Inflammatory macrophage (primary cell): ENCODE measurements around the gene ATP8B3.

Source experiments
- DNase-seq, 2 donors: peaks; one replicate each; pipeline ENCODE4 v3.0.0-alpha.2; 2020 to 2022

ATP8B3 gene

DNA sequence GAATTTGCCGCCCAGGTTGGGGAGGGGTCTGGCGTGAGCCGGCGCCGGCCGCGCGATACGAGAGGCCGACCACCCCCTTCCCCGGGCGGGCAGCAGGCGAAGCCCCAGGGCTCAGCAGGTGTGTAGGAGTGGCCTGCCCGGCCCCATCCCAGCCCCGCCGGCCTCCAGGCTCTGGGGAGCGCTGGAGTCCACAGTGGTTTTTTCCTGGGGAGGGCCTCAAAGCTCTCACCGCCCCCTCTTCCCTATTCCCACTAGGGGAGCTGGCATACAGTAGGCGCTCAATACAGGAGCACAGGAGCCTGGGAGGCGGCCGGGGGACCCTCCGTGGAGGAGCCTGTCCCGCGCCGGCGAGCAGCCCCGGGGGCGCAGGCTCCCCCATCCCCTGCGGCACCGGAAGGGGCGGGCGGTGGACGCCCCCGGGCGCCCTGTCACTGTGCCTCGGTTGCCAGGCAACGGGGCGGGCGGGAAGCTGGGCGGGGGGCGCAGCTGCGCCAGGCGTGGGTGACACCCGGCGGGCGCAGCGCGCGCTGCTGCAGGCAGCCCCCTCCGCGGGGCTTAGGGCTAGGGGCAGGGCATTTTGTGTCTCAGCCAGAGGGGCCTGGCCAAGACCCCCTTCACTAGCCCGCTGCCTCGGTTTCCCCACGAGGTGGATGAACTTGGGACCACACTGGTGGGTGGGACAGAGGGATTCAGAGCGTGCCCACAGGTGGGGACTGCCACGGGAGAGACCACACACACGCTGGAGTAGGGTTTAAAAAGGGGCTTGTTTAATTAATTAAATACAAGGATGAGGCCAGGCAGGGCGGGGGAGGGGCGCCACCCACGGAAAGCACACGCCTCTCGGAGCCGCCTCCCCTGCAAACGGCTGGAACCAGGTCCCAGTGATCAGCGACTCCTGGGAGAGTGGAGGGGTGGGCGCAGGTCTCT is 39.8 kb upstream of the ATP8B3 start:
- no peak for DNase-seq

DNA sequence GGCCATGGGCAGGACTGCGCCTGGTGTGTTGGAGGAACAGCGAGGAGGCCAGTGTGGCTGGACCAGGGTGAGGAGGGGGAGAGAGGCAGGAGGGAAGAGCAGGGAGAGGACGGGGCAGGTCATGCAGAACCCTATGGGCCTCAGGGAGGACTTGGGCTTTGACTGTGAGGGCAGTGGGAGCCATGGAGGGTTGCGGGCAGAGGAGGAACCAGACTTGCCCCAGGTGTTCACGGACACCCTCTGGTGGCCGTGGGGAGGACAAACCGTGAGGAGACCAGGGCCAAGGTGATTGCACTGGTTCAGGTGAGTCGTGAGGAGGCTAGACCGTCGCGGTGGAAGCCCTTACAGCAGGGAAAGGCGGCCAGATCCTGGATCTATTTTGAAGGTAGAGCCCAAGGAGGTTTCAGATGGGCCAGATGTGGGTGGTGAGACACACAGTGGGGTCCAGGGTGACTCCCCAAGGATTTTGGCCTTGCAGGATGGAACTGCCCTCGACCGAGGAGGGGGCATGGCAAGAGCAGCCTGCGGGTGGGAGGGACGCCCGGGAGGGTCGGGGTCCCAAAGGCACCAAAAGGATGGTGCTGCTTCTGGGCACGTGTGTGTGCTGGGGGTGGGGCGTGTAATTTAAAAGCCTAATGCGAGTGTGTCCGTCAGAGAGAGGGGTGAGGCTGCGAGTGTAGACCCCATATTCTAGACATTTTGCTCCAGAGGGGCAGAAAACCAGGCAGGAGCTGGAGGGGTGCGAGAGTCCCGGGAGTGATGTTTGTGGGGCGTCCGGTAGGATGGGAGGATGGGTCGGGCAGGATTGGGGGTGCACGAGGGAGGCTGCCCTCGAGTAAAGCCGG is 39.0 kb upstream of the ATP8B3 start:
- DNase-seq, result no peak

DNA sequence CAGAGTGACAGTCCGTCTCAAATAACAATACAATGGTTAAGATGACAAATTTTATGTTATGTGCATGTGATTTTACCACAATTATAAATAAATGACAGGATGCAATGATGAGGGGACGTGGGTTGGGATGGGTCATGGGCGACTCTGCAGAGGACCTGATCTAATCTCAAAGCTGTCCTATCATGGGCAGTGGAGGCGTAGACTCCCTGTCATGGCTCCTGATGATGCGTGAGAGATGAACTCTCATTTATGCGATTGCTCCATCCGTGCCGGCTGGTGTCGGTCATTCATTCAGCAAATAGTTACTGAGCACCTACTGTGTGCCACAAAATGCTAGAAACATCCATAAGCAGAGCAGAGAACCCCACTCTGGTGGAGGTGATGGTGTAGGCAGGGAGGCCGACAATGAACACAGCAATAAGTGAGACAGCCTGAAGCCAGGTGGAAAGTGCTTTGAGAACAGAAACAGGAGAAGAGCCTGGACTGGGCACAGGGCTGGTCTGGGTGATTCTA is 37.9 kb upstream of the ATP8B3 start:
- DNase-seq, result peak; percentile 17 to 45

DNA sequence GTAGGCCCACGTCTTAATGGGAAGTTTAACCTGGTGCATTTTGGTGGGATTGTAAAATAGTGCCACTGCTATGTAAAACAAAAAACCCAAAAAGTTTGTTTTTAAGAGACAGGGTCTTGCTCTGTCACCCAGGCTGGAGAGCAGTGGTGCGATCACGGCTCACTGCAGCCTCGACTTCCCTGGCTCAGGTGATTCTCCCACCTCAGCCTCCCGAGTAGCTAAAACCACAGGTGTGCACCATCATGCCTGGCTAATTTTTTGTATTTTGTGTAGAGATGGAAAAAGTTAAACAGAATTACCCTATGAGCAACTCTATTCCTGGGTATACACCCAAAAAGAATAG is 37.0 kb upstream of the ATP8B3 start:
- no peak for DNase-seq

DNA sequence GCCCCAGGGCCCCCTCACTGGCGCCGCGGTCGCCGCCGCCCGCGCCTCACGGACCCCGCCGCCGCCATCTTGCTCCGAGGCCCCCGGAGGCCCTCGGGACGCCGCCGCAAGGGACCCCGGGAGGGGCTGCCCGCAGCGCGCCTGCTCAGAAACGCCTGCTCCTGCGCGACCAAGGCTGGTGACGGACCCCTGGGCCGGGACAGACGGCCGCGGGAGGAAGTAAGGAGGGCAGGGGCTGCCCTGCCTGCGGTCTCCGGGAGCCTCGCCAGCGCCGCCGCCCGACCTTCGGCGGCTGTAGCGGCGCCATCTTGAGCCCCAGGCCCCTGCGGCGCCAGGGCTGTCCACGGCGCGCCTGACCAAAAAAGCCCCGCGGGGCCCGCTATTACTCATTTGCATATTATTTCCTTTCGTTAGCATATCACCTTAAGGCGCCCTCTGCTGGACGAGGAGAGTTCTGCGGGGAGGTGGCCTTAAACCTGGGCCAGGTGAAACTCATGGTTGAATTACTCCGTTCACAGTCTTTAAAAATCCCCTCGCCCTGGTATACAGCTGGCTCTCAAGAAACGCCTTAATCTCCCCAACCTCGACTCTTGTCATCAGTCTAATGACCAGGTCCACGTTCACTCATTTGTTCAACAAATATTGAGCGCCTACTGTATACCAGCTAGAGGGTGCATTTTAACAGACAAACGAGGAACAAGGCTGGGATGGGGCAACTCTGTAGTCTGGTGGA is 36.5 kb upstream of the ATP8B3 start, which contains the start of gene REXO1:
TSS of gene REXO1 (minus strand) at position 85 of the 733 bp plus-strand sequence. CDS start 125 bp downstream, outside the sequence.
- peak; percentile 95 to 98 for DNase-seq

DNA sequence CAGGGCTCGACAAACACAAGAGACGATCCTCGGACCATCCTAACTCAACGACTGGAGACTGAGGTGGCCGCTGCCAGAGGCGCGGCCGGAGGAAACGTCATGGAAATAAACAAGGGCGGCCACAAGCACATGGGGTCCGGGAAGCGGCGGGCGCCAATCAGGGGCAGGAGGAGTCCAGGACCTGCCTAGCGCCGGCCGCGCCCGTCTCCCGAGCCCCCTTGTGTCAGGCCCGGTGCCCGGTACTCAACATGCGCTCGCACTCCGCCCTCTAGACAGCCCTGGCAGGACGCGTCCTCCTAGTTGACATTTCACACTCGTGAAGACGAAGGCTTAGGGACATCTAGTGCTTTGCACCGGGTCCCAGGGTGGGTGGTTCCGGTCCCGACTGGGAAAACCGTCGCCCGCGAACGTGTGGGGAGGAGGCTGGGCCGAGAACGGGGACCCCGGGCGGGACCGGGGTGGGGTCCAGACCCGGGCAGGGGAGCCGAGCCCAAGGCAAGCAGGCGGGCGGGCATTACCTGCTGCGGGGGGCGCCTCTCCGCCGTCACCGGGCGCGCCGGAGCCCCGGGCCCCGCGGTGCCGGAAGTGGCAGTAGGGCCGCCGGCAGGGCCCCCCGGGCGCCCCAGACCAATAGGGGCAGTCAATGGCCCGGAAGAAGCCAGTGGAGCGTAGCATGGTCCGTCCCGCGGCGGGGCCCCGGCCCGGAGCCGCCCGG is 35.8 kb upstream of the ATP8B3 start:
- peak in 1 of 2 donors; percentile 53 for DNase-seq

DNA sequence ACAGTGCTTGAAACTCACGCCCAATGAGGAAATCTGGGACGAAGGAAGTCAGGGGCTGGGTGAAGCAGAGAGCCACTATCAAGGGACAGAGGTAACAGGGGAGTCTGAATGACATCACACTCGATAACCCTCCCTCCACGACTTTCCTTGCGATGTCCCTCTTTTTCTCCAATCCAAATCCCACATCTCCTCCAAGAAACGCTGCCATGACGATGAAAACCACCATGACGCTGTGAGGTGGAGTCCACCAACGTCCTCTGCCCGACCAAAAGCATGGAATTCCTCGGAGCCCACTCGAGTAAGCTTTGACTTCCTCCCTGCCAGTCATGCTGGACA is 35.2 kb upstream of the ATP8B3 start:
- no peak for DNase-seq

DNA sequence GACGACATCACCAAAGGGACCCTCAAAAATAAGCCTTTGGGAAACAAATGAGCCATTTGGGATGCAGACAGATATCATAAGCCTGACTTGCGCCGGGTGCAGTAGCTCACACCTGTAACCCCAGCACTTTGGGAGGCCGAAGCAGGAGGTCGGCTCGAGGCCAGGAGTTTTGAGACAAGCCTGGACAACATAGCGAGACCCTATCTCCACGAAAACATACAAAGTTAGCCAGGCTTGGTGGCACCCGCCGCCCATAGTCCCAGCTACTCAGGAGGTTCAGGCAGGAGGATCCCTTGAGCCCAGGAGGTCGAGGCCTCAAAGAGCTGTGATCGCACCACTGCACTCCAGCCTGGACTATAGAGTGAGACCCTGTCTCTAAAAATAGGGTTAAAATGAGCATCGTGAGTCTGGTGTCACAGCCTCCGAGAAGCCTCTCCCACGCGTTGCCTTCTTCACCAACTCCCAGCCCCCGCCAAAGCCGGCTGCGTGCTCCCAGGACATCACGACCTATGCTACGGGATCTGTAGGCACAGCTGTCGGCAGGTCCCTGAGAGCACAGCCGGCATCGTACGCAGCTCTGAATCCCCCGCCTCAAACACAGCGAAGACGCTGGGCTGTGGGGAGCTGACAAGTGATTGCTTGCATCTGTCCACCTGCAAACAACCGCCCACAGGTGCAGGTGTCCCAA is 34.6 kb upstream of the ATP8B3 start:
- DNase-seq, result no peak

DNA sequence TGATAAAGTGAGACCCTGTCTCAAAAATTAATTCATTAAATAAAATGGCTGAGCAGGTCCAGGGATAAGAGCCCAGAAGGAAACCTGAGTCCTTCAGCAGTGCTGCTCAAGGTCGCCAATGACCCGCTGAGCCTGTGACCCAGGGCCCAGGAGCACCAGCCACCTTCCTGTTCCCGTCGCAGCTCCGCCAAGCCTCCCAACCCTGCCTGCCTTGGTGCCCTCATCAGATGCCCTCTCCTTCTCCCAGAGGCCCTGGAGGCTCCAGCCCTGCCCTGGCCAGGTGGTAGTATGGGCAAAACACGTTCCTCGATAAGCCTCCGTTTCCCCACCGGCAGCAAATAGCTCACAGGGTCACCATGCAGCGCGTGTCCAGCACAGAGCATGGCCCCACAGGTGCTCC is 33.6 kb upstream of the ATP8B3 start:
- DNase-seq, result no peak

DNA sequence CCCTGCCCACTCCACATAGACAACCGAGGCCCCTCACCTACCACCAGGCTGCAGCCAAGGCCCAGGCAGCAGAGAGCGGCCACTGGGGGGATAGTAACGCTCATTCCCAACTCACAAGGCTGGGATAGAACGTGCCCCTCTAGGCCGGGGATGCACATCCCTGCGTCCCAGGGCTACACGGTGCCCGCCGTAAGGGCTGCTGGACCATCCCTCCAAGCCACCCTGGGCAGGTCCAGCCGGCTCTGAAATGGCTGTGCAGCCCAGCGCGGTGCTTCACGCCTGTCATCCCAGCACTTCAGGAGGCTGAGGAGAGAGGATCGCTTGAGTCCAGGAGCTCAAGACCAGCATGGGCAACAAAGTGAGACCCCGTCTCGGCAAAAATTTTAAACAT is 33.0 kb upstream of the ATP8B3 start:
- DNase-seq, result no peak

DNA sequence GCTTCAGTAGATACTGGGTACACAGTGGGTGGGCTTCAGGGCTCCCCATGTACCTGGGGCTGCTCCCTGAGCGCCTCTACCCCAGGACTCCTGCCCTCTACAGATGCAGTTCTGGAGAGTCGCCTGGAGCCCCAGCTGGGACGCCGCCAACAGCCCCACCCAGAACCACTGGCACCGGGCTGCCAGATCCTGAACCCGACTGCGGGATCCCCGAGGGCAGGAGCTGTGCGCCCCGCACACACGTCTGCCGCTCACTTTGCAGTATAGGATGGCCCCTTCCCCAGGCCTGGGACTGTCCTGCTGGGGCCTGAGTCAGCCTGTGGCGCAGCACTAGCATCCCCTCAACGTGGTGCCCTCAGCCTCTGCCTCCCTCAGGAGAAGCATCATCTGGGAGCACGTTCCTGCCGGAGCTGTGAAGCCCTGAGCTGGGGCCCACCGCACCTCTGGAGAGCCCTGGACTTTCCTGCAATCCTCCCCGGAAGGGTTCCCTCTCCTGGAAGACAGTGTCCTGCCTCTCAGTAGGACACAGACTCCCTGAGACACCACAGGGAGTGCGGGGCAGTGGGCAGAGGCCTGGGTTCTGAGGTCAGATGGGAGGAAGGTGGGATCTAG is 32.5 kb upstream of the ATP8B3 start:
- no peak for DNase-seq

DNA sequence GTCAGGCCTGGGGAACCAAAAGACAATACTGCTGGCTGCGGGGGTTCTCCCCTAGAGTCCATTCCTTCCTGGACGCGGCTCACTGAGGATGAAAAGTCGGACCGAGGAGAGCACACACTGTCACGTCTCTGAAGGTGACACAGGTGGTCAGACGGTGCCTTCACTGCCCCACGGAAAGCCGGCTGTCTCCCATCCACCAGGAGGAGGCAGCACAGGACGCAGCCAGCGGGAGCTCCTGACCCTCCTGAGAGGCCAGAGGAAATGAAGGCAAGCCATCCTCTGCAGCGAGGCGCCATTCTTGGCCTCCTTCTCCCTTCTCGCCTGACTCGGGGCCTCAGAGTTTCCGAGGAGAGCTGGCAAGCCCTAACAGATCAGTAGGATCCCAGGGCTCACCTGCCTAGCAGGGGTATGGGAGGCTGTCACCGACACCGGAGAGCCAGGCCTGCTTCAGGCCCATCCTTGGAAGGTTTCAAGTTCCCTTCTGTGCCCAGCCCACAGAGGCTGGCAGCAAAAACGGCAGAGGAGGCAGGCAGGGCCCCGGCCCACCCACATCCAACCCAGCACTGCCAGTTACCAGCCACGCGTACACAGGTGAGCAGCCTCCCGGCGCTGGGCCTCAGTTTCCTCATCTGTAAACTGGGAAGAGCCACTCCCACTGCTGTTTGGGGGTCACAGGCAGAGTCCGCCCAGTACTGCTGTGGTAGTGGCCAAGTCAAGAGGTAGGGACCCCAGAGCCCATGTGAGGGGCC is 31.7 kb upstream of the ATP8B3 start:
- no peak for DNase-seq

DNA sequence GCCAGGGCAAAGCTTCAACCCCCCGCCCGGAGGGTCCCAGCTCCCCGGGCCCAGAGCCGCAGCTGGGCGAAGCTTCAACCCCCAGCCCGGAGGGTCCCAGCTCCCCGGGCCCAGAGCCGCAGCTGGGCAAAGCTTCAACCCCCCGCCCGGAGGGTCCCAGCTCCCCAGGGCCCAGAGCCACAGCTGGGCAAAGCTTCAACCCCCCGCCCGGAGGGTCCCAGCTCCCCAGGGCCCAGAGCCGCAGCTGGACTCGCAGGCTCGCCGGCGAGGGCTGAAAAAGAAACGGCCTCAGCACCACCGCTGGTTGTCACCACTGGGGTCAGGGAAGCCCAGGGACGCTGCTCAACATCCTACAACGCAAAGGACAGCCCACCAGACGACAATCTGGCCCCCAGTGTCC is 31.0 kb upstream of the ATP8B3 start:
- no peak for DNase-seq

DNA sequence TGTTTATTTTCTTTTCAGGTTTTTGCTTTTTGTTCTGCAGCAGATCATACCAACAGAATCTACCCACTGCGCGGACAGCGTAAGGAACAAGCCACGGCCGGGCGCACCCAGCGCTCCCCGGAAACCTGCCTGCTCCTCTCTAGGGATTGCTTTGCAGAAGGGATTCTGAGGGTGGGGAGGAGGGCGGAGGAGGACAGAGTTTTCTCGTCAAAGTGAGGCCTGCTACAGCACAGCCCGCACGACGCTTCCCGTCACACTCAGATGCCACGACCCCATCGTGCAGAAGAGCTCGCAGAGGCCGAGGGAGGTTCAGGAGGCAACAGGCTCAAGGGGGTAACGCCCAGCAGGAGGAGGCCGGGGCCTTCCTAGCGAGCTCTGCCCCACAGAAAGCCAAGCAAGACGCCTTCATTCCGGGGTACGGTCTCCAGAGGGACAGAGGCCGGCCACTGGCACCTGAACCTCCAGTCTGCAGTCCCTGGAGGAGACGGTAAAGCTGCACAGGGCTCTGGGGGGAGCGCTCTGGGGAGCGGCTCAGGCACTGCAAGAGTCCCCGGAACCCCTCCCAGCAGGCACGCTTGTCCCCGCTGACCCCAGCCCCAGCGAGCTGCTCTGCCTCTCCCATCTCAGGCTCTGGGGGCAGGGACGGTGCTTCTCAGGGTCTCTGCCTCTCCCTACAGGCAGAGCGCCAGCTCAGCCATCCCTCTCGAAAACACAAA is 29.3 kb upstream of the ATP8B3 start:
- DNase-seq, result no peak

DNA sequence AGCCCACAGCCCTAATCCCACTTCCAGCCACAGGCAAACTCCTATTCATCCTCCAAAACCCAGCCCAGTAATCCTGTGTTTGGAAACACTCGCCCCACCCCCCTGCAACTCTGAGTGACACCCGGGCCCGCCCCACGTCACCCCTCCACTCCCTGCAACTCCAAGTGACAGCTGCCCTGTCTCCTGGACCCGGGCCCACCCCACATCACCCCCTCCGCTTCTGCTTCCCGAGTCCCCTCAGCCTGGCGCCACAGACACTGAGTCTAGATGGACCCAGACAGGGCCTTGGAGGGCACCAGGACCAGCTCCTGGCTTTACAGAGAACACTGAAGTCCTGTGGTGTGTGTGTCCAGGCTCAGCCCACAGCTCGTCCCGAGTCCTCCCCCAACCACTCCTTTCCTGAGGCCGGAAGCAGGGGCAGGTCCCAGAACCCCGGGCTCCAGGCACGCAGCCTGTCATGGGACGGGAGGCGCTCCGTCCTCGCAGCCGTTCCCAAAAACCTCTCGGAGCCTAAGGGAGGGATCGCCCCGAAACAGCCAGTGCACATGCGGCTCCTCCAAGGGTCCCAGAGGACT is 28.6 kb upstream of the ATP8B3 start:
- no peak for DNase-seq

DNA sequence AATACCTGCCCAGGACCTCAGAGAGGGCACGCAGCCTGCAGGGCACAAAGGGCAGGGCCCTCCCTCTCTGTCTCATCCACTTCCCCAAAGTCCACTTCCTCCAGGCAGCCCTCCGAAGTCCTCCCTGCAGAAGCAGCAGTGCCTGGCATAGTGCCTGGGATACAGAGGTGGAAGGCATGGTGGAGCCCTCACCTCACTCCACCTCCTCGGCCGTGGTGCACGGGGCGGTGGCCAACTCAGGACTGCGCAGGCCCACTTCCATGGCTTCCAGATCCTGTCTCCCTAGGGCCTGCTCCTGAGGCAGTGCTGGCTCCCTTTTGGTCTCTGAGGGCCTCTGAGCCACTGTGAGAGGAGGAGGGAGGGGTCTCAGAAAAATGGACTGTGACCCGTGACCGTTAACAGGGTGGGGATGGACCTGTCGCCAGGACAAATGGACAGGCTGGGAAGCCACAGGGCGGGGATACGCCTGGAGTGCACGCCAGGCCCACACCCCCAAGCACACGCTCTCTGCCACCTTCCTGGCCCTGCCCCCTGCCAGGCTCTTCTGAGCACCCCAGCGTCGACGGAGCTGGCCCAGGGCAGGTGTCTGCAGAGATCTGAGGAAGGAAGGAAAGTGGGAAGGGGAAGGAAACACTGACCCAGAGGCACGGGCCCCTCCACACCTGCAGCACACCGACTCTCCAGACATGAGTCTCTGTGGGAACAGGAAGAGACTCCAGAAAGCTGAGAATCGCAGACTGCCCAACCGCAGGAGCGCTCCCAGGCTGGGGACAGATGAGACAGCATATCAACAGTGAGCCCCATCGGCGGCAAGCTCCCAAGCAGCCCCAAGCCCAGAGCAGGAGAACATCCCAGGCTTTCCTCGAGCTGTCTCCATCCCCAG is 27.8 kb upstream of the ATP8B3 start:
- DNase-seq, result no peak

DNA sequence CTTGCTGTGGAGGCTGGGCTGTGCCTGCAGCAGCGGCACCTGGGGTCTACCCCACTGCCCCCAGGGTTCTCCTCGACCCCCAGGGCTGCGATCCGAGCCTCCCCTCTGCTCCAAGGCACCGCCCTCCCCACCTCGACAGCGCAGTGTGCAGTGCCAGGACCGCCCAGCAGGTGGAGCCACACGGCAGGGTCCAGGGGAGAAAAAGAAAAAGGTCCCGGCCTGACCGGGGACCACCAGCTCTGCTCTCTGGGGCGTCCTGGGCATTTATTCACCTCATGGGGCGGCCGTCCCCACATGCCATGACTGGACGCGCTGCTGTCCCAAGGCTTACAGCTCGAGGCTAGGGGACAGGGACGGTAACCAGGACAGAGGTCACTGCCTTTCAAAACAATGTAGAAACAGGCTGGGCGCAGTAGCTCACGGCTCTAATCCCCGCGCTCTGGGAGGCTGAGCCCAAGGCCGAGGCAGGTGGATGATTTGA is 25.6 kb upstream of the ATP8B3 start:
- peak in 1 of 2 donors; percentile 46 for DNase-seq

DNA sequence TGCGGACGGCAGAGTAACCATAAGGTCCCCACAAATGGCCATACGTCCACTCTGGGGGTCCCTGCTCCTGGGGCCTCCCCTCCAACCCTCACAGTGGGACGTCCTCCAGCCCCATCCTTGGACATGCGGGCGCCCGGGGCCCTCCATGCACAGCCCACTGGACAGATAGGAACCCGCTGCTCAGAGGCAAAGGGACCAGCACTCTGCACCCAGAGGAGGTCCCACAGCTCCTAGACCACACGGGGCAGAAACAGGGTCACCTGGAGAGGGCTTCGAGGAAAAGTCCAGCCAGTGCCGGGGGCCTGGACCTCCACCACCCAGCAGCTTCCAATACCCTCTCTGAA is 25.1 kb upstream of the ATP8B3 start:
- no peak for DNase-seq
